Measurements from ENCODE around the gene GCAT.

GCAT gene

GRCh38 chr22:37807410-37808293 lies at the start of gene GCAT:
GCAT (plus strand) TSS chr22:37807934; CDS start chr22:37807968, 34 bp downstream.
- DNase-seq = peak; percentile 91

- DNase-seq = no peak
These were observed 49.0 kb upstream of the GCAT start for GRCh38 chr22:37758694-37759093.

- DNase-seq = no peak
These were observed 48.5 kb upstream of the GCAT start for GRCh38 chr22:37759281-37759680.

- DNase-seq = no peak
These were observed 47.6 kb upstream of the GCAT start for GRCh38 chr22:37760152-37760551.

- DNase-seq = no peak
These were observed 45.3 kb upstream of the GCAT start for GRCh38 chr22:37762389-37762836.

GRCh38 chr22:37763012-37763411 lies 44.7 kb upstream of the GCAT start:
- no peak for DNase-seq

- DNase-seq = no peak
These were observed 44.1 kb upstream of the GCAT start for GRCh38 chr22:37763652-37764051.

- DNase-seq = no peak
These were observed 43.1 kb upstream of the GCAT start for GRCh38 chr22:37764622-37765021.

- DNase-seq = no peak
These were observed 42.2 kb upstream of the GCAT start for GRCh38 chr22:37765498-37765897.

- DNase-seq = no peak
These were observed 41.7 kb upstream of the GCAT start for GRCh38 chr22:37765953-37766576.

GRCh38 chr22:37768273-37768672 lies 39.5 kb upstream of the GCAT start:
- no peak for DNase-seq

- DNase-seq = no peak
These were observed 38.7 kb upstream of the GCAT start for GRCh38 chr22:37769056-37769455.

GRCh38 chr22:37771081-37771480 lies 36.7 kb upstream of the GCAT start:
- DNase-seq = no peak

GRCh38 chr22:37771702-37772427 lies 35.9 kb upstream of the GCAT start:
- DNase-seq = no peak

- no peak for DNase-seq
These were observed 33.0 kb upstream of the GCAT start for GRCh38 chr22:37774728-37775127.

GRCh38 chr22:37775785-37776638 lies 31.7 kb upstream of the GCAT start:
- no peak for DNase-seq

- no peak for DNase-seq
These were observed 31.1 kb upstream of the GCAT start for GRCh38 chr22:37776639-37777005.

- DNase-seq = no peak
These were observed 30.5 kb upstream of the GCAT start for GRCh38 chr22:37777122-37777687.

GRCh38 chr22:37778370-37779009 lies 29.2 kb upstream of the GCAT start:
- no peak for DNase-seq

- no peak for DNase-seq
These were observed 26.2 kb upstream of the GCAT start for GRCh38 chr22:37781434-37782059.
